HL-60 (cell line): ENCODE results near the gene LBX1.

Experiments used
- DNase-seq, 2 experiments: peaks; one replicate each; pipeline ENCODE4 v3.0.0-alpha.2; 2010 to 2020; ENCODE audit warnings: low read depth in 1 of 2, low spot score in 1 of 2
- H3K27ac ChIP-seq: fragments of 250-450 bp; sonication (Bioruptor Pico); replicated peaks from 2 replicates; pipeline ENCODE4 v1.5.1; 2020; ENCODE audit warnings: mild to moderate bottlenecking, moderate library complexity
- H3K27me3 ChIP-seq: fragments of 250-450 bp; sonication (Bioruptor Pico); 2 replicates; pipeline ENCODE4 v1.5.1; 2021; ENCODE audit warnings: mild to moderate bottlenecking, moderate library complexity; ENCODE audit not compliant: insufficient read depth, poor library complexity, severe bottlenecking
- H3K4me3 ChIP-seq: replicated peaks from 2 replicates; pipeline ENCODE4 v1.5.1; 2011; ENCODE audit warnings: mild to moderate bottlenecking, control low read depth, low read length; ENCODE audit not compliant: insufficient read depth
- CTCF ChIP-seq: IDR thresholded peaks from one replicate; pipeline ENCODE4 v1.5.1; 2011; ENCODE audit warnings: low read length, control low read depth, inconsistent platforms; ENCODE audit not compliant: insufficient read depth
- GABPA ChIP-seq: IDR thresholded peaks from 2 replicates; pipeline ENCODE4 v1.6.1; 2012; ENCODE audit warnings: low read depth
- POLR2AphosphoS5 ChIP-seq: IDR thresholded peaks from 2 replicates; pipeline ENCODE4 v1.6.1; 2012; ENCODE audit warnings: low read depth
- REST ChIP-seq: IDR thresholded peaks from 2 replicates; pipeline ENCODE4 v1.6.1; 2012; ENCODE audit warnings: low read depth; ENCODE audit not compliant: insufficient replicate concordance
- SPI1 ChIP-seq: IDR thresholded peaks from 2 replicates; pipeline ENCODE4 v1.6.1; 2012; ENCODE audit warnings: low read depth, mild to moderate bottlenecking, borderline replicate concordance

The LBX1 gene

GRCh38 chr10:101222683-101223273 lies 6.5 kb downstream of the LBX1 start:
- peak in 1 of 2 experiments; percentile 28 for DNase-seq
- H3K27ac ChIP-seq = no peak overlapping the region
- no peak for TF ChIP-seq REST
- TF ChIP-seq POLR2AphosphoS5 = no peak
- TF ChIP-seq SPI1 = peak; percentile 79
- no peak for TF ChIP-seq GABPA
- no peak for TF ChIP-seq CTCF
- peak overlapping the region; percentile 32 for H3K4me3 ChIP-seq
- H3K27me3 ChIP-seq = peaks cover 92% of the 10 kb centered on the region

GRCh38 chr10:101221963-101222531 lies 7.2 kb downstream of the LBX1 start:
- Histone ChIP-seq H3K27me3 (peaks cover 92% of the 10 kb centered on the region), H3K27ac (no peak overlapping the region), H3K4me3 (no peak overlapping the region)
- DNase-seq = no peak
- TF ChIP-seq SPI1 (no peak), GABPA (no peak), REST (no peak), POLR2AphosphoS5 (no peak), CTCF (no peak)

- Histone ChIP-seq H3K4me3 (no peak overlapping the region), H3K27me3 (peaks cover 92% of the 10 kb centered on the region), H3K27ac (no peak overlapping the region)
- TF ChIP-seq POLR2AphosphoS5 (no peak), CTCF (no peak), GABPA (no peak), SPI1 (no peak), REST (no peak)
- DNase-seq = no peak
Measured at GRCh38 chr10:101221549-101221948, 7.7 kb downstream of the LBX1 start.
